Measurements from ENCODE around the gene DNAL1. TPM values are rescaled to one million over a fixed set of nuclear protein-coding genes. Genes with fewer than 3 reads are reported as not detected.
"Not testable (repeated sequence)": the region's sequence is repeated elsewhere in the genome, so short reads cannot be mapped to it uniquely, and the experiment has no call there.

Gene DNAL1
- polyA plus RNA-seq, 1 of the 3 experiments (the other 2 are of a cell fraction): 2.6 TPM

- Histone ChIP-seq H3F3A (replicated peaks; ENCODE audit: insufficient read depth) (peaks cover 3% of the 10 kb centered on the region), H4K20me1 (ENCODE audit: insufficient read depth) (no peaks in the 10 kb centered on the region), H2AFZ (ENCODE audit: low read depth) (no peak overlapping the region), H3K9me3 (no peaks in the 10 kb centered on the region), H3K4me1 (ENCODE audit: control insufficient read depth in 1 of 2, insufficient read depth in 2 of 2, low read depth in 1 of 2, low read length in 1 of 2) (no peaks in the 10 kb centered on the region), H3K79me2 (ENCODE audit: insufficient read depth) (peaks cover 11% of the 10 kb centered on the region), H3K36me3 (replicated peaks in 1 of 2; ENCODE audit: control insufficient read depth in 1 of 2, insufficient read depth in 2 of 2, low read length in 1 of 2) (peaks cover 2 to 47% of the 10 kb centered on the region in 2 experiments), H3K27ac (ENCODE audit: low read depth in 2 of 2, low read length in 1 of 2) (no peak overlapping the region), H3K27me3 (ENCODE audit: insufficient read depth) (no peaks in the 10 kb centered on the region), H3K4me2 (no peak overlapping the region), H3K4me3 (ENCODE audit: low read depth in 2 of 2, low read length in 1 of 2) (no peak overlapping the region), H3K9me2 (no peaks in the 10 kb centered on the region), H3K9ac (no peak overlapping the region)
- 82% methylated on average over 1 of the region's 1 CpG for WGBS (ENCODE audit: low lambda C conversion rate)
- TF ChIP-seq JUND (IDR thresholded peaks at IDR 0.05) (no peak), CTCF (IDR thresholded peaks at IDR 0.05) (no peak), USF1 (IDR thresholded peaks at IDR 0.05; ENCODE audit: borderline replicate concordance, low read depth) (no peak), MEF2A (IDR thresholded peaks at IDR 0.05; ENCODE audit: borderline replicate concordance, low read depth) (no peak), GABPA (IDR thresholded peaks at IDR 0.05; ENCODE audit: low read depth) (no peak), PBX3 (IDR thresholded peaks at IDR 0.05) (no peak), FOXJ3 (CRISPR knock-in tag; IDR thresholded peaks at IDR 0.05) (no peak), TEAD4 (IDR thresholded peaks at IDR 0.05; ENCODE audit: borderline replicate concordance, insufficient read depth) (no peak), RCOR1 (IDR thresholded peaks at IDR 0.05; ENCODE audit: low read length) (no peak), IRF3 (IDR thresholded peaks at IDR 0.05; ENCODE audit: low read depth, low read length) (no peak), RAD21 (IDR thresholded peaks at IDR 0.05; ENCODE audit: low read length) (no peak), RFX5 (IDR thresholded peaks at IDR 0.05; ENCODE audit: low read length) (no peak), ZBTB33 (IDR thresholded peaks at IDR 0.05; ENCODE audit: borderline replicate concordance, low read depth) (no peak)
- no peak for DNase-seq
- CTCF ChIA-PET: no interaction called here
- POLR2A ChIA-PET: no interaction called here
These were observed 11.1 kb downstream of the DNAL1 start for GRCh38 chr14:73655851-73656250.

GRCh38 chr14:73659202-73659601, 14.4 kb downstream of the DNAL1 start:
- H3K9ac ChIP-seq; H3K79me2 ChIP-seq (ENCODE audit: insufficient read depth); H3K4me3 ChIP-seq (ENCODE audit: low read depth in 2 of 2, low read length in 1 of 2); DNase-seq; H3K4me2 ChIP-seq; H3K9me2 ChIP-seq; H4K20me1 ChIP-seq (ENCODE audit: insufficient read depth); H3K4me1 ChIP-seq (ENCODE audit: control insufficient read depth in 1 of 2, insufficient read depth in 2 of 2, low read depth in 1 of 2, low read length in 1 of 2); H2AFZ ChIP-seq (ENCODE audit: low read depth); POLR2A ChIA-PET; H3K9me3 ChIP-seq; H3K27ac ChIP-seq (ENCODE audit: low read depth in 2 of 2, low read length in 1 of 2); H3K27me3 ChIP-seq (ENCODE audit: insufficient read depth): not testable (repeated sequence)
- Histone ChIP-seq H3F3A (replicated peaks; ENCODE audit: insufficient read depth) (peaks cover 24% of the 10 kb centered on the region), H3K36me3 (replicated peaks in 1 of 2; ENCODE audit: control insufficient read depth in 1 of 2, insufficient read depth in 2 of 2, low read length in 1 of 2) (peaks cover 3 to 29% of the 10 kb centered on the region in 2 experiments)
- CTCF ChIA-PET: interaction anchor here (0.7 kb wide), 1 partner anchor 12 kb away, joined by 3 read pairs; no protein-coding TSS in a partner anchor
- 96% methylated on average over 11 of the region's 11 CpGs for WGBS (ENCODE audit: low lambda C conversion rate)
